ENCODE results near the gene TBC1D10A. TPM values are rescaled to one million over a fixed set of nuclear protein-coding genes. Genes with fewer than 3 reads are reported as not detected.

Gene TBC1D10A
- total and polyA plus RNA-seq, 2 donors (not counting 1 experiment from before 2014, with no cell fraction given) = 10.8 to 11.7 TPM

DNA sequence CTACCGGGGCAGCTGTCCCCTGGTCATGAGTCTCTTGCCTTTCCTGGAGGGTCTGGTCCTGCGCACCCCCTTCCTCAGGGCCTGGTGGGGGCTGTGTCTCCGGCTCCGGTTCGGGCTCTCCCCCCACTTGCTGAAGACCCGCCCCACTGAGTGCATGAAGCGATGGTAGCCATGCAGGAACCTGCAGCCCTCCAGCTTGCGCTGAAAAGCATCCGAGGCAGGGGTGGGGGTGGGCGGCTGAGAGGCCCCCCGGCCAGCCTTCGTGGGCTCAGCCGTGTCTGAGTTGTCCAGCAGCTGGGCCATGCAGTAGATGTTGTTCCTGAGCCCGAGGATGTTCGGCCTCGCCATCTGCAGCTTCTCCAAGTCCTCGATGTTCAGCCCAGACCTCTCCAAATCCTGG, 62.9 kb downstream of the TBC1D10A start:
- no peaks in the 10 kb centered on the region for H4K20me1 ChIP-seq (ENCODE audit: control insufficient read depth, extremely low read depth, insufficient read depth, low read length)
- H3K79me2 ChIP-seq (ENCODE audit: control insufficient read depth, insufficient read depth, low read length) = no peaks in the 10 kb centered on the region
- no peaks in the 10 kb centered on the region for H3K4me1 ChIP-seq (ENCODE audit: control insufficient read depth, extremely low read depth, insufficient read depth, low read length)
- no peaks in the 10 kb centered on the region for H3K9me3 ChIP-seq (ENCODE audit: control insufficient read depth, insufficient read depth, low read depth, low read length)
- no peak overlapping the region for H2AFZ ChIP-seq (ENCODE audit: low read length)
- no peak overlapping the region for H3K27ac ChIP-seq (ENCODE audit: insufficient read depth, low read length)
- TF ChIP-seq, protein P1, sequence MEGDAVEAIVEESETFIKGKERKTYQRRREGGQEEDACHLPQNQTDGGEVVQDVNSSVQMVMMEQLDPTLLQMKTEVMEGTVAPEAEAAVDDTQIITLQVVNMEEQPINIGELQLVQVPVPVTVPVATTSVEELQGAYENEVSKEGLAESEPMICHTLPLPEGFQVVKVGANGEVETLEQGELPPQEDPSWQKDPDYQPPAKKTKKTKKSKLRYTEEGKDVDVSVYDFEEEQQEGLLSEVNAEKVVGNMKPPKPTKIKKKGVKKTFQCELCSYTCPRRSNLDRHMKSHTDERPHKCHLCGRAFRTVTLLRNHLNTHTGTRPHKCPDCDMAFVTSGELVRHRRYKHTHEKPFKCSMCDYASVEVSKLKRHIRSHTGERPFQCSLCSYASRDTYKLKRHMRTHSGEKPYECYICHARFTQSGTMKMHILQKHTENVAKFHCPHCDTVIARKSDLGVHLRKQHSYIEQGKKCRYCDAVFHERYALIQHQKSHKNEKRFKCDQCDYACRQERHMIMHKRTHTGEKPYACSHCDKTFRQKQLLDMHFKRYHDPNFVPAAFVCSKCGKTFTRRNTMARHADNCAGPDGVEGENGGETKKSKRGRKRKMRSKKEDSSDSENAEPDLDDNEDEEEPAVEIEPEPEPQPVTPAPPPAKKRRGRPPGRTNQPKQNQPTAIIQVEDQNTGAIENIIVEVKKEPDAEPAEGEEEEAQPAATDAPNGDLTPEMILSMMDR (conservative IDR thresholded peaks at IDR 0.05 in 1 of 2, IDR thresholded peaks at IDR 0.05 in 1 of 2; ENCODE audit: low read depth in 1 of 2, low read length in 2 of 2) = no peak
- TF ChIP-seq EZH2 (IDR thresholded peaks at IDR 0.05; ENCODE audit: low read length, missing control alignments) = no peak
- H3K4me3 ChIP-seq (replicated peaks in 1 of 4; ENCODE audit: control extremely low read depth in 1 of 4, insufficient read depth in 1 of 4, low read depth in 3 of 4, low read length in 4 of 4) = no peak overlapping the region
- H3K9ac ChIP-seq (ENCODE audit: insufficient read depth, low read length) = no peak overlapping the region
- no peak for DNase-seq (ENCODE audit: low read depth in 2 of 2)
- no peaks in the 10 kb centered on the region for H3K36me3 ChIP-seq (ENCODE audit: control insufficient read depth, insufficient read depth, low read length)
- no peaks in the 10 kb centered on the region for H3K27me3 ChIP-seq (ENCODE audit: control insufficient read depth, insufficient read depth, low read length)
- no peak overlapping the region for H3K4me2 ChIP-seq (ENCODE audit: extremely low read depth, insufficient read depth, low read length)

DNA sequence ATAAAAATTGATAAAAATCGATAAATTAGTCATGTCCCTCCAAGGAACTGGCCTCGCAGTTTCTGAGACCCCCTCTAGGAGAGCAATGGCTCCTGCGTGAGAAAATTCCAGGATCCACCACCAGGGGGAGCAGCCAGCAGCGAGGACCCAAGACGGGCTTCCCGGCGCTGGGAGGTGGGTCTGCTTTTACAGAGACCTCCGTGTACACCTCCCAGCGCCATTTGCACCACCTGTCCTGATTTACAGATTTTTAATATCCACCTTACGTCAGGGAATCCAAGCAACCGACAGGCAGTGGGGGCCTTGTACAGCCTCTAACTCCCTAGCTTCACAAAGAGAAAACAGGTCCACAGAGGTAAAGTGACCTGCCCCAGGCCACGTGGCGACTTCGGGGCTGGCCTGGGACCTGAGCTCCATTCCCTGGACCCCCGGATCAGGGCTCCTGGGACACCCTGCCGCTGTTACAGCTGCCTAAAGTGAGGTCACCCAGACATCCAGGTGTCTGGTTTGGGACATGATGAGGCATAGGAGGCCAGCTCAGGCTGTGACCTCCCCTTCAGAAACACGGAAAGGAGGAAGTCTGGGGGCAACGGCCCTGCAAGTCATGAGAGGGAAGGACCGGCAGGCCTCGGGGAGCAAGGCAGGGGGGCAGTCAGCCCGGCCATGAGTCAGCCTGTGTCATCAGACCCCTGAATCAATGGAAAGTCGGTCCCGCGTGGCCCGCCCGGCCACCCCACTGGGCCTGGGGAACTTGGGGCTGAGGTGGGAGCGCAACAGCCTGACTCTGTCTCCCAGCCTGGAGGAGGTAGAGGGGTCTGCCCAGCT, 63.6 kb downstream of the TBC1D10A start:
- no peaks in the 10 kb centered on the region for H3K79me2 ChIP-seq (ENCODE audit: control insufficient read depth, insufficient read depth, low read length)
- no peaks in the 10 kb centered on the region for H3K36me3 ChIP-seq (ENCODE audit: control insufficient read depth, insufficient read depth, low read length)
- H2AFZ ChIP-seq (ENCODE audit: low read length) = peak overlapping the region; percentile 88
- H3K4me2 ChIP-seq (ENCODE audit: extremely low read depth, insufficient read depth, low read length) = peak overlapping the region; percentile 88
- no peaks in the 10 kb centered on the region for H3K9me3 ChIP-seq (ENCODE audit: control insufficient read depth, insufficient read depth, low read depth, low read length)
- H4K20me1 ChIP-seq (ENCODE audit: control insufficient read depth, extremely low read depth, insufficient read depth, low read length) = no peaks in the 10 kb centered on the region
- H3K27ac ChIP-seq (ENCODE audit: insufficient read depth, low read length) = no peak overlapping the region
- DNase-seq (ENCODE audit: low read depth in 2 of 2) = peak; percentile 57 to 65
- H3K27me3 ChIP-seq (ENCODE audit: control insufficient read depth, insufficient read depth, low read length) = no peaks in the 10 kb centered on the region
- H3K9ac ChIP-seq (ENCODE audit: insufficient read depth, low read length) = no peak overlapping the region
- no peaks in the 10 kb centered on the region for H3K4me1 ChIP-seq (ENCODE audit: control insufficient read depth, extremely low read depth, insufficient read depth, low read length)
- H3K4me3 ChIP-seq (replicated peaks in 1 of 4; ENCODE audit: control extremely low read depth in 1 of 4, insufficient read depth in 1 of 4, low read depth in 3 of 4, low read length in 4 of 4) = peak overlapping the region in 1 of 4 experiments; percentile 24
- no peak for TF ChIP-seq EZH2 (IDR thresholded peaks at IDR 0.05; ENCODE audit: low read length, missing control alignments)
- TF ChIP-seq, protein P1 (conservative IDR thresholded peaks at IDR 0.05 in 1 of 2, IDR thresholded peaks at IDR 0.05 in 1 of 2; ENCODE audit: low read depth in 1 of 2, low read length in 2 of 2) = peak; percentile 88 to 92

DNA sequence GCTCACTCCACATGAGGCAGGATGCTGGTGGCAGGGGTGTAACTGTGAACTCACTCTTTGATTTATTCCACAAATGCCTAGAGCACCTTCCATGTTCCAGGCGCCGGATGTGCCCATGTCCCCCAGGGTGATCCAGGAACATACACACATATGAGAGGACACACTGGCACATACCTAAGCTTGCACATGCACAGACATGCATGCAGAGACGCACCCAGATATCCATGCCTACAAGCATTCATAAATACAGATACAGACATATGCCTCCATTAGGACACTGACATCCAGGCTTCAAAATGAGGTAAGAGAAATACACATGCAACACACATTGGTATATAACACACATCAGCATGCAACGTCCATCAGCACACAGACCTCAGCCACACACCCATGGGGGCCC, 64.6 kb downstream of the TBC1D10A start:
- H3K9me3 ChIP-seq (ENCODE audit: control insufficient read depth, insufficient read depth, low read depth, low read length) = no peaks in the 10 kb centered on the region
- no peak for DNase-seq (ENCODE audit: low read depth in 2 of 2)
- no peaks in the 10 kb centered on the region for H3K27me3 ChIP-seq (ENCODE audit: control insufficient read depth, insufficient read depth, low read length)

More for the DNA sequence above, 64.6 kb downstream of the TBC1D10A start:
- no peak overlapping the region for H2AFZ ChIP-seq (ENCODE audit: low read length)
- H3K9ac ChIP-seq (ENCODE audit: insufficient read depth, low read length) = no peak overlapping the region
- H3K4me1 ChIP-seq (ENCODE audit: control insufficient read depth, extremely low read depth, insufficient read depth, low read length) = no peaks in the 10 kb centered on the region
- H3K27ac ChIP-seq (ENCODE audit: insufficient read depth, low read length) = no peak overlapping the region
- no peaks in the 10 kb centered on the region for H3K36me3 ChIP-seq (ENCODE audit: control insufficient read depth, insufficient read depth, low read length)
- no peak for TF ChIP-seq EZH2 (IDR thresholded peaks at IDR 0.05; ENCODE audit: low read length, missing control alignments)
- TF ChIP-seq, protein P1 (conservative IDR thresholded peaks at IDR 0.05 in 1 of 2, IDR thresholded peaks at IDR 0.05 in 1 of 2; ENCODE audit: low read depth in 1 of 2, low read length in 2 of 2) = no peak
- no peak overlapping the region for H3K4me3 ChIP-seq (replicated peaks in 1 of 4; ENCODE audit: control extremely low read depth in 1 of 4, insufficient read depth in 1 of 4, low read depth in 3 of 4, low read length in 4 of 4)
- H3K79me2 ChIP-seq (ENCODE audit: control insufficient read depth, insufficient read depth, low read length) = no peaks in the 10 kb centered on the region
- no peaks in the 10 kb centered on the region for H4K20me1 ChIP-seq (ENCODE audit: control insufficient read depth, extremely low read depth, insufficient read depth, low read length)
- no peak overlapping the region for H3K4me2 ChIP-seq (ENCODE audit: extremely low read depth, insufficient read depth, low read length)
